SK-N-MC (cell line): ENCODE results near the gene TMEM17.

Source experiments
- EZH2 ChIP-seq: fragments of 200-600 bp; sonication (generic); IDR thresholded peaks from one replicate; pipeline ENCODE4 v1.6.1; 2017; ENCODE audit warnings: antibody characterized with exemption
- POLR2AphosphoS5 ChIP-seq: IDR thresholded peaks from 2 replicates; pipeline ENCODE4 v1.6.1; 2012; ENCODE audit warnings: mild to moderate bottlenecking, low read depth, low read length, borderline replicate concordance

- TF ChIP-seq EZH2 (no peak), POLR2AphosphoS5 (no peak)
Observed at GRCh38 chr2:62469114-62469513, 36.9 kb downstream of the TMEM17 start.
